GM12878 (cell line): ENCODE results near the gene SLF2. TPM values are rescaled to one million over a fixed set of nuclear protein-coding genes. Genes with fewer than 3 reads are reported as not detected.

Source experiments
- ATAC-seq: fragments of 200-7000 bp; cut with Tn5 transposase; 3 replicates; pipeline ENCODE4 v1.9.1; 2020; ENCODE audit warnings: mild to moderate bottlenecking, moderate library complexity
- BruUV-seq: library from RNA; stranded (reverse); fragments of 400-500 nt; replicated peaks from 2 replicates; lab custom pipeline; 2021; lab: Mats Ljungman, UMichigan
- CTCF ChIA-PET: fragments of 300-600 bp; sonication (Branson Sonifier 250); formaldehyde crosslinking; extraction: SDS; loops from one replicate; lab custom pipeline; 2021; ENCODE audit warnings: inconsistent platforms; lab: Yijun Ruan, JAX
- POLR2A ChIA-PET: fragments of 350-600 bp; formaldehyde crosslinking; extraction: SDS; loops from one replicate; lab custom pipeline; 2021; ENCODE audit warnings: inconsistent platforms; lab: Charles Lee
- RAD21 ChIA-PET: fragments of 300-600 bp; sonication (Branson Sonifier 250); formaldehyde crosslinking; loops from one replicate; lab custom pipeline; 2023; ENCODE audit warnings: antibody characterized with exemption; ENCODE audit not compliant: unreplicated experiment; lab: Charles Lee
- SMC1A ChIA-PET: fragments of 300-600 bp; sonication (Branson Sonifier 250); formaldehyde crosslinking; loops from one replicate; lab custom pipeline; 2023; ENCODE audit not compliant: unreplicated experiment, uncharacterized antibody; lab: Charles Lee
- DNase-seq: peaks from one replicate; pipeline ENCODE4 v3.0.0-alpha.2; 2011; ENCODE audit warnings: low read depth, low spot score
- FAIRE-seq: peaks from 3 replicates; lab custom pipeline; 2011; peaks lifted over from hg19 to GRCh38; lab: Jason Lieb, UNC
- H2AFZ ChIP-seq: 2 replicates; pipeline ENCODE4 v1.6.0; 2011; ENCODE audit warnings: low read depth, low read length, control low read depth; ENCODE audit not compliant: control insufficient read depth
- H3K27ac ChIP-seq: 2 replicates; pipeline ENCODE4 v1.5.1; 2011; ENCODE audit warnings: control low read depth; ENCODE audit not compliant: control insufficient read depth, insufficient read depth
- H3K27me3 ChIP-seq, 2 experiments: replicated peaks in 1 of 2; 2 replicates each; pipeline versions ENCODE4 v1.6.0 to v1.6.1; 2011; ENCODE audit warnings: low read length in 1 of 2; ENCODE audit not compliant: control insufficient read depth in 2 of 2, insufficient read depth in 2 of 2
- H3K36me3 ChIP-seq, 2 experiments: 2 replicates each; pipeline ENCODE4 v1.5.1; 2011; ENCODE audit warnings: low read length in 1 of 2; ENCODE audit not compliant: control insufficient read depth in 2 of 2, insufficient read depth in 2 of 2
- H3K4me1 ChIP-seq: 2 replicates; pipeline ENCODE4 v1.6.1; 2011; ENCODE audit warnings: mild to moderate bottlenecking, low read length, moderate library complexity, mixed read lengths; ENCODE audit not compliant: control insufficient read depth, insufficient read depth
- H3K4me2 ChIP-seq: 2 replicates; pipeline ENCODE4 v1.6.0; 2011; ENCODE audit warnings: control low read depth; ENCODE audit not compliant: control insufficient read depth, insufficient read depth
- H3K4me3 ChIP-seq: fragments of 200-600 bp; sonication (generic); 2 replicates; pipeline ENCODE4 v1.5.1; 2016
- H3K79me2 ChIP-seq: 2 replicates; pipeline ENCODE4 v1.6.0; 2011; ENCODE audit warnings: low read length; ENCODE audit not compliant: control insufficient read depth, insufficient read depth
- H3K9ac ChIP-seq: 2 replicates; pipeline ENCODE4 v1.8.0; 2011; ENCODE audit warnings: low read length, control low read depth, mixed read lengths; ENCODE audit not compliant: control insufficient read depth, insufficient read depth
- H3K9me3 ChIP-seq: replicated peaks from 3 replicates; pipeline ENCODE4 v1.5.1; 2011; ENCODE audit warnings: mild to moderate bottlenecking, low read length; ENCODE audit not compliant: control insufficient read depth, insufficient read depth
- H4K20me1 ChIP-seq: 2 replicates; pipeline ENCODE4 v1.6.0; 2011; ENCODE audit not compliant: control insufficient read depth, insufficient read depth
- ATF2 ChIP-seq: IDR thresholded peaks from 2 replicates; pipeline ENCODE4 v1.6.1; 2012; ENCODE audit warnings: low read length, inconsistent platforms
- BRCA1 ChIP-seq: IDR thresholded peaks from 2 replicates; pipeline ENCODE4 v1.6.1; 2011; ENCODE audit warnings: low read depth, low read length, improper control_type of control experiment
- CEBPZ ChIP-seq: fragments of 150-350 bp; IDR thresholded peaks from 2 replicates; pipeline ENCODE4 v1.6.1; 2016; ENCODE audit warnings: low read depth, low read length
- HSF1 ChIP-seq: fragments of 150-350 bp; IDR thresholded peaks from 2 replicates; pipeline ENCODE4 v1.6.1; 2014; ENCODE audit warnings: mild to moderate bottlenecking, low read depth, low read length
- LARP7 ChIP-seq: fragments of 450-650 bp; IDR thresholded peaks from 2 replicates; pipeline ENCODE4 v1.6.1; 2017; ENCODE audit warnings: mild to moderate bottlenecking
- MTA3 ChIP-seq: IDR thresholded peaks from 2 replicates; pipeline ENCODE4 v1.6.1; 2012; ENCODE audit warnings: low read length, inconsistent platforms, borderline replicate concordance
- NFYA ChIP-seq: IDR thresholded peaks from 2 replicates; pipeline ENCODE4 v1.6.1; 2011; ENCODE audit warnings: low read depth, mild to moderate bottlenecking, low read length, improper control_type of control experiment, borderline replicate concordance
- PBX3 ChIP-seq: IDR thresholded peaks from 2 replicates; pipeline ENCODE4 v1.6.1; 2011; ENCODE audit warnings: mild to moderate bottlenecking, low read depth, low read length, moderate library complexity; ENCODE audit not compliant: insufficient replicate concordance
- PML ChIP-seq: IDR thresholded peaks from 2 replicates; pipeline ENCODE4 v1.6.1; 2012; ENCODE audit warnings: low read length, inconsistent platforms
- RAD21 ChIP-seq: IDR thresholded peaks from 2 replicates; pipeline ENCODE4 v1.6.1; 2011; ENCODE audit warnings: mild to moderate bottlenecking, low read depth, low read length, moderate library complexity; ENCODE audit not compliant: insufficient read depth
- RB1 ChIP-seq: fragments of 450-650 bp; formaldehyde crosslinking; IDR thresholded peaks from 2 replicates; pipeline ENCODE4 v1.6.1; 2017; ENCODE audit warnings: mild to moderate bottlenecking, borderline replicate concordance
- SMAD5 ChIP-seq: IDR thresholded peaks from 2 replicates; pipeline ENCODE4 v1.6.1; 2016; ENCODE audit warnings: antibody characterized with exemption, low read depth
- SPI1 ChIP-seq: IDR thresholded peaks from 2 replicates; pipeline ENCODE4 v1.6.1; 2011; ENCODE audit warnings: low read depth, mild to moderate bottlenecking, low read length, moderate library complexity, borderline replicate concordance; ENCODE audit not compliant: insufficient read depth
- STAT3 ChIP-seq: IDR thresholded peaks from 2 replicates; pipeline ENCODE4 v1.6.1; 2011; ENCODE audit warnings: low read depth, low read length, improper control_type of control experiment
- SUPT20H ChIP-seq: IDR thresholded peaks from 2 replicates; pipeline ENCODE4 v1.6.1; 2011; ENCODE audit warnings: low read depth, mild to moderate bottlenecking, low read length, moderate library complexity, borderline replicate concordance; ENCODE audit not compliant: control insufficient read depth
- ZNF207 ChIP-seq: fragments of 450-650 bp; IDR thresholded peaks from 2 replicates; pipeline ENCODE4 v1.6.1; 2014; ENCODE audit warnings: antibody characterized with exemption, mild to moderate bottlenecking, borderline replicate concordance
- ZNF622 ChIP-seq: fragments of 450-650 bp; IDR thresholded peaks from 2 replicates; pipeline ENCODE4 v1.6.1; 2017; ENCODE audit warnings: mild to moderate bottlenecking, inconsistent platforms
- in situ Hi-C: fragments of 300-500 bp; cut with MboI; formaldehyde crosslinking; loops from 9 replicates; pipeline ENCODE4 v1.14.3; 2018; ENCODE audit warnings: mixed read lengths
- intact Hi-C: fragments of 100-400 bp; cut with micrococcal nuclease; formaldehyde crosslinking; loops from one replicate; pipeline ENCODE4 v1.14.2; 2022; ENCODE audit not compliant: unreplicated experiment
- polyA plus RNA-seq, 11 experiments: library from polyadenylated mRNA; depleted of rRNA in 4 of 11; unstranded in 6 of 11; stranded (reverse) in 5 of 11; fragments of >200 nt; fragmentation: Nextera tagmentation in 4 of 11; fragmentation: Illumina TruSeq in 1 of 11; extraction: Ambion mirVana in 4 of 11; extraction: Trizol in 1 of 11; gene quantifications; 1 replicate in 1 of 11; 2 replicates in 10 of 11; pipeline versions ENCODE4 v1.2.1 to v1.2.3, GENCODE V29; 2011 to 2016; ENCODE audit warnings: inconsistent platforms in 2 of 11, missing spikeins in 2 of 11, low read depth in 1 of 11
- total RNA-seq, 4 experiments: library from RNA; depleted of rRNA in 3 of 4; stranded (reverse); fragments of >200 nt in 3 of 4; fragmentation: Illumina TruSeq in 1 of 4; extraction: Trizol in 1 of 4; gene quantifications; 2 replicates each; pipeline versions ENCODE4 v1.2.1 to v1.2.3, GENCODE V29; 2013 to 2021

Gene SLF2
- total and polyA plus RNA-seq, 10 of the 15 experiments (the other 5 are each of a cell fraction or from before 2014, with no cell fraction given), result 3.0 to 25.2 (median 17.9) TPM

- TF ChIP-seq CEBPZ (no peak), NFYA (no peak), LARP7 (no peak), ATF2 (no peak), MTA3 (no peak), SUPT20H (no peak), SMAD5 (no peak)
Measured at GRCh38 chr10:100942229-100942628, 29.5 kb downstream of the SLF2 start (continued).

GRCh38 chr10:100943508-100943907 lies 30.7 kb downstream of the SLF2 start:
- no peak overlapping the region for H3K4me2 ChIP-seq
- DNase-seq (no peak), ATAC-seq (no peak), FAIRE-seq (no peak)
- H3K27ac ChIP-seq, result no peak overlapping the region
- no peaks in the 10 kb centered on the region for H3K27me3 ChIP-seq
- peaks cover 0 to 22% of the 10 kb centered on the region in 2 experiments; a peak in 3 of 4 replicates for H3K36me3 ChIP-seq
- in situ Hi-C loops, result no loop called here
- no peak overlapping the region for H3K4me3 ChIP-seq
- H2AFZ ChIP-seq, result no peak overlapping the region
- no peak overlapping the region for H3K9ac ChIP-seq
- SMC1A ChIA-PET, result interaction anchor here (0.6 to 0.9 kb wide), 2 partner anchors 14 to 865 kb away, joined by 3 to 4 read pairs; no protein-coding TSS in a partner anchor
- no peaks in the 10 kb centered on the region for H3K9me3 ChIP-seq
- intact Hi-C loops, result no loop called here
- no peaks in the 10 kb centered on the region for H4K20me1 ChIP-seq
- no TSS peak for BruUV-seq
- H3K4me1 ChIP-seq, result no peaks in the 10 kb centered on the region
- no peaks in the 10 kb centered on the region for H3K79me2 ChIP-seq
- CTCF ChIA-PET, result interaction anchor here (0.9 kb wide), 1 partner anchor 9 kb away, joined by 4 read pairs; no protein-coding TSS in a partner anchor
- RAD21 ChIA-PET, result no interaction called here
- POLR2A ChIA-PET, result interaction anchor here (0.6 kb wide), 1 partner anchor 13 kb away, joined by 3 read pairs; no protein-coding TSS in a partner anchor
- TF ChIP-seq STAT3, result no peak
- TF ChIP-seq RAD21, result no peak
- no peak for TF ChIP-seq PBX3
- no peak for TF ChIP-seq ZNF622
- no peak for TF ChIP-seq HSF1
- no peak for TF ChIP-seq RB1
- TF ChIP-seq SPI1, result no peak
- TF ChIP-seq ZNF207, result no peak
- no peak for TF ChIP-seq BRCA1
- no peak for TF ChIP-seq PML
